HG03342 (cell line): Measurements from ENCODE around the gene PLXNC1.

Experiments
- ATAC-seq: cut with Tn5 transposase; IDR thresholded peaks from one replicate; pipeline ENCODE4 v1.9.1; 2021; ENCODE audit warnings: mild to moderate bottlenecking, moderate library complexity; ENCODE audit not compliant: unreplicated experiment

Gene PLXNC1

DNA sequence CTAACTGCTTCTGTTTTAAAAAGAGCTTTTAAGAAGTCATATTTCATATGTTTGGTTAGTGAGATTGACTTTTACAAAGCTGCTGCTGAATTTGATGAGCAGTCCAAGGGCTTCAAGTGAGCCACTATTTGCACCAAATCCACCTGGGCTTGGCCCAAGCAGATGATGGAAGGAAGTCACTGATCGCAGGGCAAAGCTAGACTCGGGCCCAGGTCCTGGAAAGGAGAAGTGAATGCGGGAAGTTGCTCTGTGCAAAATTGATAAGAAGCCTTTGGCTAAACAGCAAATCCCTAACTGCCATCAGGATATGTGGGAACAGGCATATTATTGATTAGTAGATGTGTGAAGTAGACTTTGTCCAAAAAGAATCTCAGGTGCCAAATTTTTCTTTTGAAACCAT lies 30.5 kb downstream of the PLXNC1 start:
- no peak for ATAC-seq

GRCh38 chr12:94179723-94180122 lies 31.3 kb downstream of the PLXNC1 start:
- no peak for ATAC-seq

DNA sequence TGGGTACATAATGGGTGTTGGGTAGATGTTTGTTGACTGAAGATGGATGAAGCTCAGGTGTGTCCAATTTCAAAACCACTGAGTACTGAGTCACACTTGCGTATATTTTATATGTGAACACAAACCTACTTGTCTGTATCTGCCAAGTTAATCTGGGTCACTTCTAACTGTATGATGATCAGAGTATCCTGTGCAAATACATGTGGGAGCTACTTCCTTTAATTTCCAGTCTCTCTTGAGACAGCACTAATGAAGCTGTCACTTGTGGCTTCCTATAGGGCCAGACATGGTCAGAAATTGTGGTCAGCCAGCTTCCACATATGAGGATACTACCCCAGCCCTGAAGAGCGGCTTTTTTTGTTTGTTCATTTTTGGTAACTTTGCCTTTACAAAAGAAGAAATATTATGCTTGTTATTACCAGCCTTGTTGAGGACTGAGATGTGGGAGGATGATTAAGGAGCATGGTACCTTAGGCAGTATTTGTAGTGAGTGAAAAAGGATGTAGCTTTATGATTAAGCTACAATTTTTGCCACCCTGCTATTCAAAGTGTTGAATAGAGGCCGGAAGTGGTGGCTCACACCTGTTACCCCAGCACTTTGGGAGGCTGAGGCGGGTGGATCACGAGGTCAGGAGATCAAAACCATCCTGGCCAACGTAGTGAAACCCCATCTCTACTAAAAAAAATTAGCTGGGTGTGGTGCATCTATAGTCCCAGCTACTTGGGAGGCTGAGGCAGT lies 32.4 kb downstream of the PLXNC1 start:
- no peak for ATAC-seq

GRCh38 chr12:94182986-94183707 lies 34.8 kb downstream of the PLXNC1 start:
- no peak for ATAC-seq

DNA sequence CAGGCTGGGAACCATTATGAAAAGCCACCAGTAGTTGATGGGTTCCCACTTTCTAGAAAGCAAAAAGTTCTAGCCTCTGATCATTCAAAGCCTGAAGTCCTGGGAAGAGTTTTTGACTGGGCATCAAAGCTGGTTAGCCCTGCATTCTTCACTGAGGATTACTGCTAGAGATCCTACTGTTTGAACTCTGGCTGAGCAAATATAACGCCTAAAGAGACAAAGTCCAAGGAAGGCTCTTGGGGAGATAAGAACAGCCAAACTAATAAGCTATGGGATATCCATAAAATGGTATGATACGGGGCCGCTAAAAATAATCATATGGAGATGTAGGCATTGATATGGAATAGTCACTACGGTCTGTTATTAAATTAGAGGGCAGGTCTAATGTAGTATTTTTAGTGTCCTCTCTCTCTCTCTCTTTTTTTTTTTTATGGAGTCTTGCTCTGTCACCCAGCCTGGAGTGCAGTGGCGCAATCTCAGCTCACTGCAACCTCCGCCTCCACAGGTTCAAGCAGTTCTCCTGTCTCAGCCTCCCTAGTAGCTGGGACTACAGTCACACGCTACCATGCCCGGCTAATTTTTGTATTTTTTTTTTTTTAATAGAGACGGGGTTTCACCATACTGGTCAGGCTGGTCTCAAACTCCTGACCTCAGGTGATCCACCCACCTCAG lies 35.5 kb downstream of the PLXNC1 start:
- ATAC-seq = no peak

GRCh38 chr12:94184995-94185719 lies 36.8 kb downstream of the PLXNC1 start:
- no peak for ATAC-seq

DNA sequence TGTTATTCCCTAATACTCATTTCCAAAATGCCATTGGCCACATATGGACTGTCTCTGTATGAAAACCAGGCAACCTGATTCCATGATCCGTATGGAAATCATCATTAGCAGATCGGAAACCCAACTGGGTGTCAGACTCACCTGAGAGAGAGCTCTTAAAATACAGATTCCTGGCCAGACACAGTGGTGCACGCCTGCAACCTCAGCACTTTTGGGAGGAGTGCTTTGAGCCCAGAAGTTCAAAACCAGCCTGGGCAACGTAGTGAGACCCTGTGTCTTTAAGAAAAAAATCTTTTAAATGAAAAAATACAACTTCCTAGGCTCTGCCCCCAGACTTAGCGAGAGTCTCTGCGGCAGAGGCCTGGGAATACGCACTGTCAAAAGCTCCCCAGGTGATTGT lies 37.4 kb downstream of the PLXNC1 start:
- no peak for ATAC-seq

DNA sequence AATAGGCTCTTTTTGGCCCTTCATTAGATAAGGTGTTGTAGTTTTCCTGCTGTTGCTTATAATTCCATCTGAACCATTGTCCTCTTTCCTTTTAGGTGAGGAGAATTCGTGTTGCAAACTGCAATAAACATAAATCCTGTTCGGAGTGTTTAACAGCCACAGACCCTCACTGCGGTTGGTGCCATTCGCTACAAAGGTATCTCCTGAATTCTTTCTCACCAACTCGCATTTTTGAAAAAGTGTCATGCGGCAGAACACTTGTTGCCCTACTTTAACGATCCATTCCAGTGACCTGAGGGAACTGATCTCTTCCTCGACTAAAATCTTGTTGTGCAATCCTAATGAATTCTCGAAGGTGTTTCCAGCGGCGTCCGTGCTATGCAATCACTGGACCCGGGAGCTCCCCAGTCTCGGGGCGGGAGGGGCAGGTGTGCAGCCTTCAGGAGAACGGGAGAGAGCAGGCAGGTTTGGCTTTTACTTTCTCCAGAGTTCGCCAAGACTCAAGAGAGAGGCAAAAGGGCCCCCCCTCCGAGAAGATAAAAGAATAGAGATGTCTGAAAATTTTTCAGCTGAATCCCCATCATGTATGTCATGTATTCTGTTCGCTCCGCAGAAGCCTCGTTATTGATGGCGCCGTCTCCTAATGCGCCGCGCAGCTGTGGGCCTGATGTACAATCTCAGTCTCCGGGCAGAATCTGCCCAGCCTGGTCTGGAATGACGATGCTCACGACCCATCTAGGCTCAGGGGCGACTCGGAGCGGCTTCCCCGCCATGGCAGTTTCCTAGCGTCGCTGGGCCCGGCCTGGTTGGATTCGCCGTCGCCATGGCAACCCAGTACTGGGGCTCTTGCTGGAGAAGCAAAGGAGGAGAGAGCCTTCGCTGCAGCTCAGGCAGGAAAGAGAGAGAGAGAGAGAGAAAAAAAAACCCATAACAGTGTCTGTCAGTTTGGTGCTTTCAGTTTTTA lies 38.2 kb downstream of the PLXNC1 start:
- no peak for ATAC-seq

DNA sequence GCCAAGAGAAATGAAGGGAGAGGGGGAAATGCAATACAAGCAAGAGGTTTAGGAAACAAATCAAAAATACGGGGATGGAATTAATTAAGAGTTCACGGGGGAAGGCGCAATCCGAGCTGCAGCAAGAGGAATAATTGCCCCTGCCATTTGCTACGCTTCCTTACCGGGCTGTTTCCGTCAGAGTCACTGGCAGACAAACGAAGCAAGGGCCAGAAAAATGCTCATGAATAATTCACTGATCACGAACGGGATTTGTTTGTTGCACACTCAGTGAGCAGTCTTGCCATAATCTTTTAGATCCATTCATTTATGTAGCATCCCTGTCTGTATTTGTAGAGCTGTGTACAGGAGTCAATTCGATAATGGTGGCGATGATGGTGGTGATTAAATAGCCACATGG lies 39.0 kb downstream of the PLXNC1 start:
- no peak for ATAC-seq

DNA sequence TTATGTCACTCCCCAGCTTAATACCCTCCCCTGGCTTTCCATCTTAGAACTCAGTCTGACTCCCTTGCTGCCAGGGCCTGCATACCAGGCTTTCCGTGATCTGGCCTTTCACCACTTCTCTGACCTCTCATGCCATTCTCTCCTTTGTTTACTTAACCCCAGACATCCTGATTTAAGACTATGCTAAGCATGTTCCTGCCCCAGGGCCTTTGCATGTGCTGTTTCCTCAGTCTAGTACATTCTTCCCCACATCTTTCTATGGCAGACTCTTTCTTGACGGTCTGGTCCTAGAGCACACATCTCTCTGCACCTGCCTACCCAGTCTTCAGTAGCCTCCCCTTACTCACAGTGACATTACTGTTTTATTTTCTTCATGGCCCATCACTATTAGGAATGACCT lies 42.2 kb downstream of the PLXNC1 start:
- no peak for ATAC-seq

- peak; percentile 64 for ATAC-seq
Measured at GRCh38 chr12:94191023-94191422, 42.6 kb downstream of the PLXNC1 start.

- ATAC-seq = no peak
Measured at GRCh38 chr12:94191811-94192210, 43.4 kb downstream of the PLXNC1 start.

DNA sequence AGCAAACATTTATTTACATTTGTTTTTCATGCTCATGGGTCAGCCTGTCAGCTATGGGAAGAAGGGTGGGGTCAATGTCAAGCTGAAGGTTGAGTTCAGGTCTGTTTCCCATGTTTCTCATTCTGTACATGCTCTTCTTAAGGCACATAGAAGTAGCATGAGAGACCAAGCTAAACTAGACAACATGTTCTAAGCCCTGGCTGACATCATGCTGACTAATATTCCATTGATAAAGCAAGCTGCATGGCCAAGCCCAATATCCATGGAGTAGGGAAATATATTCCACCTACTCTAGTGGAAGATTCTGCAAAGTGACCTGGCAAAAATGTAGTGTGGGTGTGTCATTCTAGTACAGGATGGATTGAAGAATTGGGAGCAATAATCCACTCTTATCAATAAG lies 44.1 kb downstream of the PLXNC1 start:
- no peak for ATAC-seq

DNA sequence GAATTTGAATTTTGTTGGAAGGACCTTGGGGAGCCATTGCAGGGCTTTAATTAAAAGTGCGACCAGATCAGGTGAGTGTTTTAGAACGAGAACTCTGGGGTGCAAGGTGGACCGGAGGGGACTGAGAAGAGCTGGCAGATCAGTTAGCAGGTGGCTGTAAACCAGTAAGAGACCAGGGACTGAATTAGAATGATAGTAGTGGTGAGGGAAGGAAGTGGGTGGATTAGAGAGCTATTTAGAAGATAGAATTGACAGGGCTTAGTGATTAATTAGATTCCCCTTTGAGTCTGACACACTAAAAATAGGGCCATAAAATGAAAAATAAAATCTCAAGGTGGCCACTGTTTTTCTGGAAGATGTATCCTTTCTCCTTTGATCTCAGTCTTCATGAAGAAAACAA lies 44.8 kb downstream of the PLXNC1 start:
- ATAC-seq = no peak

GRCh38 chr12:94195483-94195882 lies 47.1 kb downstream of the PLXNC1 start:
- no peak for ATAC-seq

DNA sequence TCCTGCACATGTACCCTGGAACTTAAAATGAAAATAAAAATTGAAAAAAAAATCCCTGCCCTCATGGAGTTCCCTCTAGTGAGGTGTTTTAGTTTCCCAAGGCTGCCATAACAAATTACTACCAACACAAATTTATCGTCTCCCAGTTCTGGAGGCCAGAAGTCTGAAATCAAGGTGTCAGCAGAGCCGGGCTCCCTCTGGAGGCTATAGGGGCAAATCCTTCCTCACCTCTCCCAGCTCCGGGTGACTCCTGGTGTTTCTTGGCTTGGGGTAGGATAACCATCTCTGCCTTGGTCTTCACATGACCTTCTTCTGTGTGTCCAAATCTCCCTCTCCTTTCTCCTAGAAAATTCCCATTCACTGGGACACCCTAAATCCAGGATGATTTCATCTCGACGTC lies 50.1 kb downstream of the PLXNC1 start:
- ATAC-seq = no peak

DNA sequence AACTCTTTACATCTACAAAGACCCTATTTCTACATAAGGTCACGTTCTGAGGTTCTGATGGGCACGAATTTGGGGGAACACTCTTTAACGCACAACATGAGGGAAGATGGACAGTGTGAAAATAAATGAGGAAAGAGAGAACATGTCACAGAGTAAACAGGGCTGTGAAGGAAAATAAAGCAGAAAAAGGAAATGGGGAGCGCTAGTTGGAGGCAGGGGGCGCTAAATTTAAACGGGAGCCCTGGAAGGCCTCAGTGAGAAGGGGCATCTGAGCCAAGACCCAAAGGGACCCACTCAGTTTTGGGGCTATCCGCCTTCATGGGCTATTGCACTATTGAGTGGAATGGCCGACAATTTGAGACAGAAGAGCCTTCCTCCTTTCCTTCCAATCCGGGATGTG lies 50.5 kb downstream of the PLXNC1 start:
- ATAC-seq = no peak

DNA sequence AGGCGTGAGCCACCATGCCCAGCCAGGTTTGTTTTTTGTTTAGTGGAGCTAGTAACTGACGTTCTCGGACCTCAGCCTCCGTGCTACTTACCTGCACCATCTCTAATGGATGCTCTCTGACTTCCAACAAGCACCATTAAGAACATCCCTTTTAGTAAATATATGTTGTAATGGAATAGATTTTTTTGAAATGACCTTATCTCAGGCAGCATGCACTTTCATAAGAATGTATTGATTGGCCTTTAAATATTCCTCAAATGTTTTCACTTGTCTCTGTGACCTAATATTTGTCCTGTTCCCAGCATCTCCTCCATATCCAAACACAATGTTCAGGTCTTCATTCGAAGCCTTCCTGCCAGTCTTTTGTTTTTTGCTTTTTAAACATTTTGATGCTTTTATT lies 51.7 kb downstream of the PLXNC1 start:
- ATAC-seq = no peak

DNA sequence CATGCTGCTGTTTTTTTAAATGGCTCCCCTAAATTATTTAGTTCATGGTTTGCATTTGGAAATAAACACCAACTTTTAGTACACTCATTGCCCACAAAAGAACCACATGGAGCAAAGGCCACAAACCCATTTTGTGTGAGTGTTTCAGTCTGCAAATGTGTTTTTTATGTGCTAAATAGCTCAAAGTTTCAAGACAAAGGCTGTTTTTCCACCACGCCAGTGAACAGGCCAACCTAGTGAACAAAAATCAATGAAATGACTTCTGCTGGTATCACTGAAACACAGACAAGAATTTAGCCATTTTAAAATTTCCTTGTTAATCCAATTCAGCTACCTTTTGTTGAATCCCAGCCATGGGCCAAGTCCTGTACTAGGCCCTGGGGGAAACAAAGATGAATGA lies 52.3 kb downstream of the PLXNC1 start:
- no peak for ATAC-seq
